Activated naive CD8-positive, alpha-beta T cell treated with anti-CD3 and anti-CD28 coated beads, Interleukin-2, amount 50 U/mL, for 16 hours (primary cell): ENCODE measurements around the gene POMT2.

Experiments used
- DNase-seq: peaks from one replicate; pipeline ENCODE4 v3.0.0-alpha.2; 2020; ENCODE audit warnings: low read depth, low spot score

The POMT2 gene

DNA sequence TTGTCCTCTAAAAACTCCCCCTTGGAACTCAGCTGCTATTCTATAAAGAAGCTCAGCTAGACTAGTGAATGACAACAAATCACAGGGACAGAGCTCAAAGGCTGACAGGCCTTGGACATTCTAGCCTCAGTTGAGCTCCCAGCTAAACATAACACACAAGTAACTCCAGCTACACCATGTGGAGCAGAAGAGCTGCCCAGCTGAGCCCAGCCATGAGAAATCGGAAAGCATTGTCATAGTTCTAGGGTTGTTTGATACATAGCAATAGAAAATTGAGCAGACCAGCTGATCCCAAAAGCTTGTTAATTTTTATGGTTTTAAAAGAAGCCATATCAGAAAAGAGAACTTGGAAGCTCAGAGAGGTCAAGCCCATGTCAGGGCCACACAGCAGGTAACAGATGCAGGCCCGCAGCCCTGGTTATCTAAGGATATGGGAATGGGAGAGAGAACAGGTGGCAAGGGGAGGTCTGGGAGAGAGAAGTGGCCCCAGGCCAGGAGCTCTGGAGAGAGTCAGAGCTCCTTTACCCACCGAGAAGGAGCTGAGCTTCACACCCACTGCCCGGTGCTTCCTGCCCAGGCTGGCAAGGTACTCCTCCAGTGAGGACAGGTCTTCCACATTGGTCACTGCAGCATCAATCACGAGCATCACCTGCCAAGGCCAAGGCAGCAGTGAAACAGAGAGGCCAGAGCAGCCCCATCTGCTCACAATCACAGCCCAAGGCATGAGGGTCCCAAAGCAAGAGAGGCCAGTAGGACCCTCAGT lies 52.6 kb downstream of the POMT2 start:
- no peak for DNase-seq

DNA sequence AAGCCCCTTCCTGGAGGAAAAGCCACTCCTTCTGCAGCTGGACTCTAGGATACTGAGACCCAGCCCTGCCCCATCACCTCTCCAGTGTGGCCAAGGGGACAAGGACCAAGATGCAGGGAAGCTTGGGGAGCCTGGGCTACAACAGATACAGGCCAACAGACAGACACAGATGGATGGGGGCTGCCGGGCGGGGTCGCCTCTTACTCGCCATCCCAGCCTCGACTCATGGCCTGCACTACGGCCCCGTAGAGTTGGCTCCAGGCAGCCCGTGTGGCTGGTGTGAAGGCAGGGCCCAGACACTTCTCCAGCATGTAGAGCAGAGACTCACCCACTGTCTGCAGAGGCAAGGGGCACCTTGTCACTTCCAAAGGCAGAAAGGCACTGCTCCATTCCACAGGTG lies 54.3 kb downstream of the POMT2 start:
- no peak for DNase-seq

DNA sequence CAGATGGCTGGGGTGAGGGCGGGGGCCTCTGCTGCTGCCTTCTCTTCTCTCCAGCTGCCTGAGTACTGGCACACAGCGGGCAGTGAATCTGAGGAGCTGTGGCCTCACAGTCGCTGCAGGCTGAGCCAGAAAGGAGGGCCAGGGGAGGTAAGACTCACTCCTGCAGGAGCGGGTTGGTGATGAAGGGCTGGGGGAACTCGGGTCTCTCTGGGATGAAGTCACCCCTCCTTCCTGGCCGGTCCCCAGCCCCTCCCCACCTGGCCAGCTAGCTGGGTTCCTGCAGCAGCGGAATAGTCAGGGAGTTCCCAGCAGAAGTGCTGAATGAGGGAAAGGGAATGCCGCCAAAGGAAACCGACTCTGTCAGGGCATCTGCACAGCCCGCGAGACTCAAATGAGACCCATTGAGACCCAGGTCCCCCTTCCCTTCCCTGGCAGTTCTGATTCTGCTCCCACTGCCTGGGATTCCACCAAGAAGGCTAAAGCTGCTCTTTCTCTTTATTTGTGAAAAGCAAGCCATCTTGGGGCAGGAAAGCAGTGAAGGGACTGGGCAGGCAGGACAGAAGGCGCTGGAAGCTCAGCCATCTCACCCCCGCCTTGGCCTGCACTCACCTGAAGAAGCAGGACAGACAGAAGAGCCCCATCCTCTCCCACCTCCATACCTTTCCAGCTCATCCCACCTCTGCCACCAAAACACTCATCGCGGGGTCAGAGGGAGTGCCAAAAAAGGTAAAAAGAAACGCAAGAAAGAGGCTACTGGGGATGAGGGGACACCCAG lies 54.9 kb downstream of the POMT2 start:
- no peak for DNase-seq

DNA sequence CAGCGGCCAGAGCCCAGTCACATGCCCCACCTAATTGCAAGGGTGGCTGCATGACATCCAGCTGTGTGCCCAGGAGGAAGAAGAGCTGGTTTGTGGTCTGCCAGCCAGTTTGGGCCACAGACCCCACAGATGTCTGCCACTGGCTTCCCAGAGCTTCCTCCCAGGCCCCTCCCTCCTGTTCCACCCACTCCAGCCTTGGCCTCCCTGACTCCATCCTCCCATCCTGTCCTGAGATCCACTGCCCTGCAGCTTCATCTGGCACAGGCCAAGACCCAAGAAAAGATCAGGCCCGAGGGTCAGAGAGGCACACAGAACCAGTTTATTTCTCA lies 55.5 kb downstream of the POMT2 start:
- no peak for DNase-seq

DNA sequence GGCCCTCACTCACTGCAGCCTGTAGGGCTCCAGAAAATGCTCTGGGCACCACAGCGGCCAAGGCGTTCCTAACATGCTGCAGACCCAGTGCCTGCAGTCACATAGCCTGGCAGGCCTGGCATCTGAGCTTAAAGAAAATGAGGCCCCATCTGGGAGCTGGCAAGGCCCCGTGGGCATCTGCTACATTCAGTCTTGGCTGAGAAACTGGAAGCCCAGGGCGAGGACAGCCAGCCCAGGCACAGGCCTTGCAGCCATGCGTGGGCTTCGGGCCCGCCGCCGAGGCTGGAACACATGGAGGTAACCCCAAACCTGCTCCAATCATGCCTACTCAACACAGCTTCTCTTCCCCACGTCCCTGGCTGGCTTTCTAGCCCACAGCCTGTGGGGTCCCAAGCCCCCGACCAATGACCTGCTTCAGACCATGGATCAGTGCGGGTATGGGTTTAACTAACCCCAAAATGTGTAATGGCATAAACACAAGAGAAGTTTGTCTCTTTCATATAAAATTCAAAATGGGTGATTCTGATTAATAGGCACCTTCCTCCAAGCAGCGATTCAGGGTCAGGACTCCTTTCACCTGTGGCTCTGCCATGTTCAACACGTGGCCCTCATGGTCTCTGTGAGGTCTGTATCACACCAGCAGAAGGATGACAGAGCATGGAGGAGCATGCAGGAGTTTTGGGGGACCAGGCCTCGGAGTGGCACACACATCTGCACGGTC lies 56.1 kb downstream of the POMT2 start:
- DNase-seq, result no peak

DNA sequence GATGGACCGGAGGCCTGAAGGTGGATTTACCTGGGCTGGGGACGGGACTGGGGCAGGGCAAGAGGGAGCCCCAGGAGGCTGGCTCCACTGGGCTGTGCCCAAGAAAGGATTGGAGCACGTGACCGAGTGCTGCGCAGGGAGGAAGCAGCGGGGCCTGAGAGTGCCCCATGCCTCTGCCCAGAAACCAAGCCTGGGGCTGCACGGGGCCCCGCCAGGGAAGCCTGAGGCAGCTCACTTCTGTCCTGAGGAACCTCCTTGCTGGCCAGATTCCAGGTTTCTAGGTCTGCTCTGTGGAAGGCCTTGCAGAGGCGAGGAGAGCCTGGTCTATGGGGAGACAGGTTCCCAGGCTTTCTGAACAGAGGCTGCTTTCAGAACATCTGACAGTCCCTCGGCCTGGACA lies 60.1 kb downstream of the POMT2 start:
- no peak for DNase-seq

DNA sequence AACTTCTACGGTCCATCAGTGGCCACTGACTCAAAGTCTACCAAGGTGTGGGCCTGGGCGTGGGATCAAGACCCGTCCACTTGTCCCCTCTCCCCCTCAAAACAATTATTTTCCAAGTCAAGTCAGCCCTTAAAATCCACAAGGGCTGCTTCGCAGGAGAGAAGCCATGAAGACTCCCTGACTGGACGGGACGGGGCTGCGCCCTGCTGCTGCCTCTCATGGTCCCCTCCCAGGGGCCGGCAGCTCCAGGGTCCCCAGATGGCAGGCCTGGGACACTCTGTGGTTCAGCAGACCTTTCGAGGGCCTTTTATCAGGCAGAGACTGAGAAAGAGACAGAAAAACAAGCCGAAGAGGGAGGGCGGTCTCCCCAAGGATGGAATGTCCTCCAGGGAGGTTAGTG lies 60.5 kb downstream of the POMT2 start:
- no peak for DNase-seq

DNA sequence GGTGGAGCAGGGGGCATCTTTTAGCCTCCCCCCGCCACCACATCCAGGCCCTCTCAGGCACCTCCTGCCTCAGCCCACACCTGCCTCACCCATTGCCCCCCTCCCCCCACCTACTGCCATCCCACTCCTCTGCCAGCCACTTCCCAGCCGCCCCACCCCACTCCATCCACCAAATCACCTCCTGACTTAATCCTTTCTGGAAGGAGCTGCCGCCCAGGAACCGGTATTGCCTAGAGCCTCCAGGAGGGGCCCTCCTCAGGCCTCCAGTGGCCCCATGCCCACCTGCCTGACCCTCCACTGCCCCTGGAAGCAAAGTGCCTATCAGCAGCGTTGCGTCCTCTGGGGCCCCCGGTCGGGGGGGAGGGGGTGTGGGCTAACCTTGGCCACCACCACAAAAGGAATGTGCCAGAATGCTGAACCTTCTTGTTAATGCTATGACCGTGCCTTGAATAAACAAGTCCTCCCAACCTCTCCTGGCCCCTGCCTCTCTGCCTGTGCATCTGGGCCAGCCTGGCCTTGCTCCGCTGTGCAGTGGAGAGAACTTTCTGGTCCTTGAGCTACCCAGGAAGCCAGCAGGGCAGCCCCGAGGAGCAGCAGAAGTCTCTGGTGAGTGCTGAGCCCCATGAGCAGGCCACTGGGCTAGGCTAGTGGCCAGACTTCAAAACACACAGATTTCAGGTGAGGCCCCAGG lies 61.5 kb downstream of the POMT2 start:
- no peak for DNase-seq

DNA sequence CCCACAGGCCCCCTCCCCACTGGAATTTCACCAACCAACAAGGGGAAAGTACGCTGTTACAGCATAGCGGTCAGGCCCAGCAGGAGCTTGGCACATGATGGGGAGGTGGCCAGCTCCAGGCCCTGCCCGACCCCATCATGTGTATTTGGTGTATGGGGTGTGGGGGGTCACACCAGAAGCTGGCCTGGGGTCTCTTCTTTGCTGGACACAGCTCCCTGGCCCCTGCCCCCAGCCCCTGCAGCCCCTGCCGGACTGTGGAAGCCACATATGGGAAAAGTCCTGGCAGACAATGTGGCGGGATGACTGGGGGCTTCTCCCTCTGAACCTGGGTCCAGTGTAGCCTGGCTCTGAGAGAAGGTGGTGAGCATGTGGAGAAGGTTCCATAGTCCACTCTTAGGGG lies 62.1 kb downstream of the POMT2 start:
- DNase-seq, result no peak

DNA sequence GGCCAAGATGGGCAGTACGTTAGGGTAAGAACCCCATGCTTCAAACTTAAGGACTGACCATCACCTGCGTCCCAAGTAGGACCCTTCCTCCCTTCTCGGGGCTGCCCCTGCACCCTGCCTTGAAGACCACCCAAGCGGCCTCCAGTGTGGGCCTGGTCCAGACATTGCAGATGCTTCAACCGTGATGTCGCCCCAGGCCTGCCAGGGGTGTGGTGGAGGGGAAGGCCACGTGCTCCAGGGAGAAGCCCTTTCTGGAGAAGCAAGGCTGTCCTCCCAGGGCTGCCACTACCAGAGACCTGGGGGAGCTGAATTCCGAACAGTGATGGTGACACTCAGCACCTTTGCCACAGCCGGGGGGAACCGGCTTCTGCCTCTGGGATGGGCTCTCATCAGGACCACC lies 63.0 kb downstream of the POMT2 start:
- no peak for DNase-seq

DNA sequence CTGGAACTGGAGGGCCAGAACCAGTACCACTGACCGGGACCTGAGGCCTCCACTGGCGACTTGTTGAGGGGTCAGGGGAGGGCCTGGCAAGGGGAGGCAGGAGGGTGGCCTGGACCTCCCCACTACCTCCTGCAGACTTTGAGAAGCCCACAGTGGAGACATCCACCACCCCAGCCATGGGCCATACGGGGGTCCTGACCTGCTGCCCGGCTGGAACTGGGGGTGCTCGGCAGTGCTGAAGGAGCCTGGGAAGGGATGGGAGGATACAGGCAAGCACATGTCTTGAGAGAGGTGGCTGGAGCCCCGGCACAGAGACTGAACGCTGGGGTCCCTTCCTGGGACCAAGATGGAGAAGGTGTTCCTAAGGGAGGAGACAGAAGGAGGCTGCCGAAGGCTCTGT lies 64.0 kb downstream of the POMT2 start:
- DNase-seq, result no peak

DNA sequence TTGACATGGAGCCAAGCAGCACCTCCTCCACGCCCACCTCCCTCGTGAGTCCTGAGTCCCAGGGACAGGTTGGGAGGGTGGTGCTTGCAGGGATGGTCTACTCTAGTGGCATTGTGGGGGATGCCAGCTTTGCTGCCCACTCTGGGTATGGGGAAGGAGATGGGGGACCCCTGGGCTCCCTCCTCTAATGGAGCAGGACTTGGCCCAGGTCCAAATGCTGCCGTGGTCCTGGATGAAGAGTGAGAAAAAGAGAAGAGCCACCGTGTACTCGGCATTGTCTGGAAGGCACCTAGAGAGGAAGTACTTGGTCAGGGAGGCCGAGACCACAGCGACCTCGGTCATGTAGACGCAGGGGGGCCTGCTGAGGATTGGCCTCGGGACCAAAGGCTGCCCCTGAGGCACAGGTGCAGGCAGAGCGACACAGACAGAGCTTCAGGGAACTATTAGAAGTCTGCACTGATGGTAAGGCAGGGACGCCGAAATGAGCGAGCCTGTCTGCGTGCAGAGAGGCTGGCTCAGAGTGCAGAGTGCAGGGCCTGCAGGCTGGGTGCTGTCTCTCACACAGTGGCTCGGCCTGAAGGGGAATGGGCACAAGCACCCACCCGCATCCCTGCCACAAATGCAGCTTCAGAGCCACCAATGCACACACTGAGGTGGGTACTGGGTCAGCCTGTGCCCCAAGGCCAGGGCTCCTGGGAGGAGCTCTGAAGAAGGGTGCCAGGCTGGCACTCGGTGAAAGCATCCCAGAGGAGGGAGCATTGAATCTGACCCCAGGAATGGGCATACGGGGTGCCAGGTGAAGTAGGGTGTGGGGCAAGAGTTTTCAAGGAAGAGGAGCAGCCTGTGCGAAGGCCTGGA lies 67.1 kb downstream of the POMT2 start:
- no peak for DNase-seq

DNA sequence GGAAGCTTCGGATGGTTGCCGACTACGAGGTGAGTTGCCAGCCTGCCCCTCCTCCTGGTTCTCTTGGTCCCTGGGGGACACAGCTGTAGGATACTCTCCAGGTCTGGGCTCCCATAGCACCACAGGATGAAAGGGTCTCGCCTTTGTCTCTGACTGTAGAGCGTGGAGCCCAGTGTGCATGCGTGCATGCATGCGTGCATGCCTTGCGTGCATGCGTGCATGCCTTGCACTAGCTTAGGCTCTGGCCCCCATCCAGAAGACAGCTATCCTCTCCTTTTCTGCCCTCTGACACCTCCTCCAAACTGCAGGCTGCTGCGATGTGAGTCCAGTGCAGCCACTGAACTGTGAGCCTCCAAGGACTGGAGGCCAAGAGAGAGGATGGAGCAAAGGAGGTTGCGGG lies 68.8 kb downstream of the POMT2 start:
- no peak for DNase-seq

DNA sequence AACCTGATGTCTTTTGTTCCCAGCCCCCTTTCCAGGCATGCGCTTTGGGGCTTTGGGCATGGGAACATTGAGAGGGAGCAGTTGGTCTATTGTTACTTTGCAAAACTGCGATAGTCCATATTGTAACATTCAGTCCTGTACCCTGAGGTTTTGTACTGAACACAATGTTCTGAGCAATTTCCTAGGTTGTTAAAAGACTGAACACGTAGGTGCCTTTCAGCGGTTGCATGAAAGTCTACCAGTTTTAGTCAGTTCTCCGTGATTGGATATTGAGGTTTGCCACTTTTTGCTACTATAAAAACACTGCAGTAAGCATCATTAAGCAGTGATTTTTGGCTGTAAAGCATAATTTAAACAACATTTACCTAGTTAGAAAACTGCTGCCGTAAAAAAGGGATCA lies 69.8 kb downstream of the POMT2 start:
- no peak for DNase-seq

DNA sequence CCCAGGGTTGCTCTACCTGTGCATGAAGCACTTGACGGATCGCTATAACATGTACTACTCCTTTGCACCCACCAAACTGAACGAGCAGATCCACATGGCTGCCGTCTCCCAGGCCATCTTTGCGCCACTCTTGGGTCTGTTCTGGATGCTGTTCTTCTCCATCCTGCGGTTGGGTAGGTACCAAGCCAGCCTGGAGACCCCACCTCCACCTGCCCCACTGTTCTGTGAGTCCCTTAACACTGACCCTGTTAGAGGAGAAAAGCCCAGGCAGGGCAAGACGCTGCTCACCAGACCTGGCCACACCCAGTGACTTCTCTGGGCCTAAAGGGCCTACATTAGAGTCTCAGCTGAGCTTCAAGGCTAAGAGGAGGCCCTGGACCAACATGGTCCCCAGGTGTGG lies 71.4 kb downstream of the POMT2 start:
- DNase-seq, result no peak

DNA sequence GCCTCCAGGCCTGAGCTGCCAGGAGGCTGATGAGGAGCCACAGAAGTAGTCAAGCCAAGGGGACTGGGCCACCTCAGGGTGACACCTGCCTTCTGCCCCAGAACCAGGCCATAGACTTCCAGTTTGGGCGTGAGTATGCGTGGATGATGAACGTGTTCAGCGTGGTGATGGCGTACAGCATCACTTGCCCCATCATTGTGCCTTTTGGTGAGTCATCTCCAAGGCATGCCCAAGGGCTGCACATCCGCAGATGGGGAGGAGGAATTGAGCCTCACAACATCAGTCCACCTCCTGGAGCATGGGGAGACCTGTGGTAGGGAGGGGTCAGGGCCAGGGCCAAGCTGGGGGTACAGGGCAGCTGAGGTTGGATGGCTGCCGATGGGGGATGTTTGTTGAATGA lies 72.0 kb downstream of the POMT2 start:
- no peak for DNase-seq

DNA sequence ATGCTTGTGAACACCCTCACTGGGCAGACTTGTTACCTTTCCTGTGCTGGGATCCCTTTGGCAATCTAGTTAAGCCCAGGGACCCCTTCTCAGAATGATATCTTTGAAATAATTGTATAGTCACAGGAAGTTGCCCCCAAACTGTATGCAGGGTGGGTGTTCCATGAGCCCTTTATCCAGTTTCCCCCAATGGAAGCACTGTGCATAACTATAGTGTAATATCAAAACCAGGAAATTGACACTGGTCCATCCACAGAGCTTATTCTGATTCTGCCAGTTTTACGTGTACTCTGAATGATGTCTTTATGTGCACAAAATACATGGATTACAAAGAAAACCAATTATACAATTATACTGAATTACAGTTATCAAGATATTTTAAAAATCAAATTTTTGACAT lies 73.9 kb downstream of the POMT2 start:
- DNase-seq, result no peak

DNA sequence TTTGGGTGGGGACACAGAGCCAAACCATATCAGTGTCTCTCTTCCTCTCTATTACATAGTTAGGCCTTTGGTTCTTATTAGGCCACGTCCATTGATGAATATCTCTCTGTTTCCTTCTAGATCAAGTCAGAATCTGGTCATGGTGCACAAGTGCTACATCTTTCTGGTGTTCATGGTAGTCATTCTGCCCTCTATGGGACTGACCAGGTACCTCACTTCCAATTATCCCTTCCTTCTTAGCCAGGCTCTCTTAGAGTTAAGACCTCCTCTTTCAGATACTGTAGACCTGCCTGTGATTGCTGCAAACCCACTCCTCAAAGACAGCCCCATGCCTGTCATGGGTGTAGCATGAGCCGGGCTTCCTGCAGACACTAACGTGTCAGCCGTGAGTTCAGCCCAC lies 74.9 kb downstream of the POMT2 start:
- no peak for DNase-seq

DNA sequence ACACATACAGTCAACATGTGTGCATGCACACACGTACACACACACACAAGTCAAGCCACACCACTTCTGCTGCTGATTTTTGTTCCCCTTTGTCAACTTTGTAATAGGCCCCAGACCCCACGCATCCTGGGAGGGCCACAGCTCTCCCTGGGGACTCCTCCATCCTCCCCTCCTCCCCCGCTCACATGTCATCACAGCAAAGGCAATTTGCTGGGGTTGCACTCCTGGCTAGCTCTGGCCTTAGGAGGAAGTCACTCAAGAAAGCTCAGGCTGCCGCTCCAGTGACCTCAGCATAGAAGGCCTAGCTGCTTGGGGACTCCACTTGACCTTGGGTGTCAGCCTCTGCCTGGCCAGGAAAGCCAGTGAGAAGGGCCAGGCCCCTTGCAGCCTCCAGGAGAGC lies 76.8 kb downstream of the POMT2 start:
- no peak for DNase-seq

DNA sequence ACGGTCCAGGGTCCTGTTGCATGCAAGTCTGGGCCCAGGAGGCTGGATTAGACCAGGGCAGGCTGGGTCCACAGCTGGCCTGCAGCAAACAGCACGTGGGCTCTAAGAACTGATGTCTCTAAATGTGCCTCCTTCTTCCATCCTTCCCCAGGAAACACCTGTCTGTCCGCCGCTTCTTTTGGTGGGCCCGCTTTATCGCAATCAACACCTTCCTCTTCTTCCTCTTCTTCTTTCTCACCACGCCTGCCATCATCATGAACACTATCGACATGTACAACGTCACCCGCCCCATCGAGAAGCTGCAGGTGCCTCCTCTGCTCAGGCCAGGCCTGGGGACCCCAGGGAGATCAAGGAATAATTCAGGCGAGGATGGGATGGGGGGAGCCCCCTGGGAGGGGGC lies 77.9 kb downstream of the POMT2 start:
- no peak for DNase-seq

DNA sequence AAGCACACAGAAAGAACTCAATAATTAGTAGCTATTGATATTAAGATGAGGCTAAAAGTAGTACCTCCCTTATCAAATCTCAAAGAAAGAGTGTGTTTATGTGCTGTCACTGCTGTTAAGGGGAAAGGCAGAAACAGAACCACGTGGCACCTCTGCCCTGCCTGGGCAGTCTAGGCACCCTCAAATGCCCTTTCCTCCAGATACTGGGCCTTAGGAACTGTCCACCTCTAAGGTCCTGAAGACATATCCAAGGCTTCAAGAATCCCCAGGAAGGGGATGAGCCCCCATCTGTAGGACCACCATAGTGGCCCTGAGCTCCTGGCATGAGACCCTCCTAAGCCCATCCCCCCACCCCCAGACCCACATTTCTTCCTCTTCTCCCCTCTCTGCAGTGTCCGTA lies 78.7 kb downstream of the POMT2 start:
- DNase-seq, result no peak
